Astrocyte (in vitro differentiated cells and primary cell): ENCODE data around the gene AP5Z1. TPM values are rescaled to one million over a fixed set of nuclear protein-coding genes. Genes with fewer than 3 reads are reported as not detected.
A peak's percentile ranks its signal among the peaks of the same experiment; 100 is the strongest.

Source experiments
- DNase-seq: peaks from one replicate; pipeline ENCODE4 v3.0.0-alpha.2; 2010; ENCODE audit warnings: low read depth
- FAIRE-seq: peaks from 2 replicates; lab custom pipeline; 2011; peaks lifted over from hg19 to GRCh38; lab: Jason Lieb, UNC
- H2AFZ ChIP-seq: 2 replicates; pipeline ENCODE4 v1.6.0; 2012; ENCODE audit warnings: low read depth, low read length, inconsistent platforms
- H3K27ac ChIP-seq: 2 replicates; pipeline ENCODE4 v1.5.1; 2011; ENCODE audit warnings: low read depth, low read length, inconsistent platforms
- H3K27me3 ChIP-seq: 2 replicates; pipeline ENCODE4 v1.6.0; 2011; ENCODE audit warnings: low read length, inconsistent platforms; ENCODE audit not compliant: insufficient read depth
- H3K36me3 ChIP-seq: 2 replicates; pipeline ENCODE4 v1.5.1; 2011; ENCODE audit warnings: low read length, inconsistent platforms; ENCODE audit not compliant: insufficient read depth
- H3K4me1 ChIP-seq: 2 replicates; pipeline ENCODE4 v1.5.1; 2011; ENCODE audit warnings: low read length, inconsistent platforms; ENCODE audit not compliant: insufficient read depth
- H3K4me2 ChIP-seq: 2 replicates; pipeline ENCODE4 v1.6.0; 2012; ENCODE audit warnings: low read length, inconsistent platforms
- H3K4me3 ChIP-seq: 2 replicates; pipeline ENCODE4 v1.5.1; 2011; ENCODE audit warnings: low read depth, mild to moderate bottlenecking, low read length, inconsistent platforms; ENCODE audit not compliant: insufficient read depth
- H3K79me2 ChIP-seq: 2 replicates; pipeline ENCODE4 v1.6.0; 2012; ENCODE audit warnings: mild to moderate bottlenecking, low read length, inconsistent platforms; ENCODE audit not compliant: insufficient read depth
- H3K9ac ChIP-seq: 2 replicates; pipeline ENCODE4 v1.6.0; 2012; ENCODE audit warnings: mild to moderate bottlenecking, low read length, inconsistent platforms
- H3K9me3 ChIP-seq: 2 replicates; pipeline ENCODE4 v1.5.1; 2012; ENCODE audit warnings: low read depth, mild to moderate bottlenecking, low read length, inconsistent platforms; ENCODE audit not compliant: insufficient read depth
- H4K20me1 ChIP-seq: 2 replicates; pipeline ENCODE4 v1.6.0; 2012; ENCODE audit warnings: low read length, inconsistent platforms; ENCODE audit not compliant: insufficient read depth
- H3K27ac Mint-ChIP-seq: one replicate; pipeline ENCODE4 v1.8.0; 2021; ENCODE audit warnings: mild to moderate bottlenecking, mixed read lengths; ENCODE audit not compliant: unreplicated experiment
- H3K27me3 Mint-ChIP-seq: one replicate; pipeline ENCODE4 v1.8.0; 2021; ENCODE audit warnings: low read depth, mixed read lengths; ENCODE audit not compliant: unreplicated experiment
- H3K36me3 Mint-ChIP-seq: one replicate; pipeline ENCODE4 v1.8.0; 2021; ENCODE audit warnings: low read depth, mixed read lengths; ENCODE audit not compliant: unreplicated experiment
- H3K4me1 Mint-ChIP-seq: one replicate; pipeline ENCODE4 v1.8.0; 2021; ENCODE audit warnings: low read depth, mixed read lengths; ENCODE audit not compliant: unreplicated experiment
- H3K4me3 Mint-ChIP-seq: one replicate; pipeline ENCODE4 v1.8.0; 2021; ENCODE audit warnings: mild to moderate bottlenecking, moderate library complexity, mixed read lengths; ENCODE audit not compliant: unreplicated experiment
- H3K9me3 Mint-ChIP-seq: one replicate; pipeline ENCODE4 v1.8.0; 2021; ENCODE audit warnings: mild to moderate bottlenecking, mixed read lengths; ENCODE audit not compliant: unreplicated experiment
- CTCF ChIP-seq: IDR thresholded peaks from 2 replicates; pipeline ENCODE4 v1.5.1; 2011; ENCODE audit warnings: low read depth, mild to moderate bottlenecking, inconsistent platforms, low read length, moderate library complexity; ENCODE audit not compliant: insufficient read depth
- EZH2 ChIP-seq: IDR thresholded peaks from 2 replicates; pipeline ENCODE4 v1.6.1; 2012; ENCODE audit warnings: mild to moderate bottlenecking, low read length, inconsistent platforms; ENCODE audit not compliant: insufficient read depth
- total RNA-seq: library from RNA; stranded (reverse); gene quantifications from 2 replicates; pipeline ENCODE4 v1.2.1, GENCODE V29; 2021

AP5Z1 gene
- total RNA-seq, 1 donor from 2014 or later = 75.6 TPM

- Histone ChIP-seq H3K4me1 (peaks cover 5% of the 10 kb centered on the region), H3K9me3 (no peaks in the 10 kb centered on the region), H3K27ac (no peak overlapping the region), H4K20me1 (peaks cover 50% of the 10 kb centered on the region), H2AFZ (no peak overlapping the region), H3K4me2 (no peak overlapping the region), H3K36me3 (peaks cover 5% of the 10 kb centered on the region), H3K4me3 (no peak overlapping the region), H3K9ac (no peak overlapping the region), H3K27me3 (no peaks in the 10 kb centered on the region), H3K79me2 (peaks cover 4% of the 10 kb centered on the region)
- Mint-ChIP-seq H3K9me3 (no peaks in the 10 kb centered on the region), H3K36me3 (peaks cover 12% of the 10 kb centered on the region), H3K4me3 (no peak overlapping the region), H3K27ac (no peak overlapping the region), H3K4me1 (peaks cover 2% of the 10 kb centered on the region), H3K27me3 (no peaks in the 10 kb centered on the region)
- no peak for TF ChIP-seq EZH2
- no peak for TF ChIP-seq CTCF
- FAIRE-seq (no peak), DNase-seq (peak; percentile 29)
These were observed 5.7 kb upstream of the AP5Z1 start for GRCh38 chr7:4769761-4770160.

DNA sequence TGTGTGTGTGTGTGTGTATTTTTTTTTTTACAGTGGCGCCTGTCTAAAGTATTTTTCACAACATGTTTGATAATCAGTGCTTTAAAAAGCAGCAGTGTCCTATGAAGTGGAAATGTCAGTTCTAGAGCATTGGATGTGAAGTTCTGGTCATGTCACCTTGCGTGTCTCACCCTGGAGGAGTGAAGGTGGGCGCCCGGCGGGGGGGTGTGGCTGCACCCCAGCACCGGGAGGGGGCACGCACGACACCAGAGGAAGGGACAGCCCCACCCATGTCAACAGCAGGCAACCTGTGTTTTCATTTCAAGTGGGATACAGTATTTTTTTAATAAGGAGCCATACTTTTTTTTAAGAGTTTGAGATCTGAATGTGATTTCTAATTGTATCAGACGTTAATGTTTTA, 4.5 kb upstream of the AP5Z1 start:
- peaks cover 8% of the 10 kb centered on the region for H3K79me2 ChIP-seq
- no peaks in the 10 kb centered on the region for H3K9me3 ChIP-seq
- H3K4me3 ChIP-seq = no peak overlapping the region
- Mint-ChIP-seq H3K4me3 (no peak overlapping the region), H3K9me3 (no peaks in the 10 kb centered on the region), H3K4me1 (peaks cover 4% of the 10 kb centered on the region), H3K27ac (no peak overlapping the region), H3K27me3 (no peaks in the 10 kb centered on the region), H3K36me3 (peaks cover 9% of the 10 kb centered on the region)
- H2AFZ ChIP-seq = no peak overlapping the region
- no peak overlapping the region for H3K27ac ChIP-seq
- no peaks in the 10 kb centered on the region for H3K27me3 ChIP-seq
- no peak for TF ChIP-seq EZH2
- TF ChIP-seq CTCF = no peak
- no peak overlapping the region for H3K9ac ChIP-seq
- H3K36me3 ChIP-seq = peaks cover 5% of the 10 kb centered on the region
- peaks cover 6% of the 10 kb centered on the region for H3K4me1 ChIP-seq
- DNase-seq = no peak
- no peak overlapping the region for H3K4me2 ChIP-seq
- FAIRE-seq = no peak
- H4K20me1 ChIP-seq = peaks cover 39% of the 10 kb centered on the region

GRCh38 chr7:4771737-4772136, 3.7 kb upstream of the AP5Z1 start:
- Histone ChIP-seq H3K9me3 (no peaks in the 10 kb centered on the region), H3K36me3 (peaks cover 5% of the 10 kb centered on the region), H3K9ac (no peak overlapping the region), H2AFZ (no peak overlapping the region), H3K79me2 (peaks cover 17% of the 10 kb centered on the region), H3K4me2 (no peak overlapping the region), H3K27ac (no peak overlapping the region), H3K4me3 (no peak overlapping the region), H4K20me1 (peaks cover 31% of the 10 kb centered on the region), H3K4me1 (peaks cover 13% of the 10 kb centered on the region), H3K27me3 (no peaks in the 10 kb centered on the region)
- H3K36me3 Mint-ChIP-seq = peaks cover 9% of the 10 kb centered on the region
- no peaks in the 10 kb centered on the region for H3K9me3 Mint-ChIP-seq
- H3K4me3 Mint-ChIP-seq = no peak overlapping the region
- no peak for DNase-seq
- no peaks in the 10 kb centered on the region for H3K27me3 Mint-ChIP-seq
- peaks cover 4% of the 10 kb centered on the region for H3K4me1 Mint-ChIP-seq
- no peak for FAIRE-seq
- TF ChIP-seq CTCF = no peak
- no peak for TF ChIP-seq EZH2
- H3K27ac Mint-ChIP-seq = no peak overlapping the region
